Smooth muscle cell (in vitro differentiated cells): Measurements from ENCODE around the gene TAAR9. TPM values are rescaled to one million over a fixed set of nuclear protein-coding genes. Genes with fewer than 3 reads are reported as not detected.

Experiments used
- DNase-seq: peaks from one replicate; lab custom pipeline; 2025; ENCODE audit not compliant: unreplicated experiment; lab: John Stamatoyannopoulos, UW
- H2AFZ ChIP-seq: fragments of 200-600 bp; sonication (generic); 2 replicates; pipeline ENCODE4 v1.6.0; 2016; ENCODE audit warnings: antibody characterized with exemption, low read depth, mild to moderate bottlenecking
- H3F3A ChIP-seq: fragments of 200-600 bp; sonication (generic); 2 replicates; pipeline ENCODE4 v1.6.0; 2017; ENCODE audit warnings: antibody characterized with exemption, low read depth
- H3K27ac ChIP-seq: fragments of 200-600 bp; sonication (generic); 2 replicates; pipeline ENCODE4 v1.5.1; 2016; ENCODE audit warnings: low read depth, mild to moderate bottlenecking
- H3K27me3 ChIP-seq: fragments of 200-600 bp; sonication (generic); 2 replicates; pipeline ENCODE4 v1.6.1; 2016; ENCODE audit warnings: low read depth, mild to moderate bottlenecking
- H3K36me3 ChIP-seq: fragments of 200-600 bp; sonication (generic); 2 replicates; pipeline ENCODE4 v1.5.1; 2016; ENCODE audit warnings: low read depth
- H3K4me1 ChIP-seq: fragments of 200-600 bp; sonication (generic); 2 replicates; pipeline ENCODE4 v1.5.1; 2016; ENCODE audit warnings: low read depth
- H3K4me2 ChIP-seq: fragments of 200-600 bp; sonication (generic); 2 replicates; pipeline ENCODE4 v1.6.0; 2016; ENCODE audit warnings: mild to moderate bottlenecking
- H3K4me3 ChIP-seq: fragments of 200-600 bp; sonication (generic); 2 replicates; pipeline ENCODE4 v1.5.1; 2016; ENCODE audit warnings: mild to moderate bottlenecking
- H3K79me2 ChIP-seq: fragments of 200-600 bp; sonication (generic); 2 replicates; pipeline ENCODE4 v1.6.0; 2016; ENCODE audit warnings: low read depth, mild to moderate bottlenecking
- H3K9ac ChIP-seq: fragments of 200-600 bp; sonication (generic); 2 replicates; pipeline ENCODE4 v1.6.0; 2016; ENCODE audit warnings: low read depth
- H3K9me3 ChIP-seq: fragments of 200-600 bp; sonication (generic); replicated peaks from 2 replicates; pipeline ENCODE4 v1.5.1; 2016; ENCODE audit warnings: low read depth
- H4K20me1 ChIP-seq: fragments of 200-600 bp; sonication (generic); 2 replicates; pipeline ENCODE4 v1.6.0; 2016; ENCODE audit warnings: low read depth
- CTCF ChIP-seq: fragments of 200-600 bp; sonication (generic); IDR thresholded peaks from 2 replicates; pipeline ENCODE4 v1.5.1; 2017; ENCODE audit warnings: borderline replicate concordance, mild to moderate bottlenecking, antibody characterized with exemption; ENCODE audit not compliant: insufficient read depth, poor library complexity, severe bottlenecking
- whole genome bisulfite sequencing: methylation state at CpG from one replicate; pipeline ENCODE4 v1.1.7; 2016; ENCODE audit warnings: low lambda C conversion rate; 5-methylcytosine and 5-hydroxymethylcytosine counted together
- polyA plus RNA-seq: library from polyadenylated mRNA; unstranded; fragments of >200 nt; fragmentation: Nextera tagmentation; extraction: Ambion mirVana; gene quantifications from 2 replicates; pipeline ENCODE4 v1.2.1, GENCODE V29; 2016
- total RNA-seq: library from RNA; depleted of rRNA; stranded (reverse); fragments of >200 nt; gene quantifications from 2 replicates; pipeline ENCODE4 v1.2.3, GENCODE V29; 2014

Gene TAAR9
- total RNA-seq (not detected in 2 replicates), polyA plus RNA-seq (not detected in 2 replicates)

- Histone ChIP-seq H3K27me3 (peaks cover 22% of the 10 kb centered on the region), H3F3A (no peaks in the 10 kb centered on the region), H3K4me3 (no peak within 1 kb of the TSS), H2AFZ (no peak within 1 kb of the TSS), H3K27ac (no peak within 1 kb of the TSS), H3K4me1 (no peaks in the 10 kb centered on the region), H3K4me2 (no peak within 1 kb of the TSS), H4K20me1 (no peaks in the 10 kb centered on the region), H3K79me2 (no peaks in the 10 kb centered on the region), H3K9ac (no peak within 1 kb of the TSS), H3K36me3 (no peaks in the 10 kb centered on the region), H3K9me3 (no peaks in the 10 kb centered on the region)
- no peak for TF ChIP-seq CTCF
- DNase-seq: no peak
- 84% methylated on average over 4 of the region's 4 CpGs for WGBS
Observed at GRCh38 chr6:132537977-132538376, at the start of gene TAAR9. Gene TAAR9, plus strand, starts transcription at chr6:132538277. Its CDS starts 13 bp downstream, at chr6:132538290.

GRCh38 chr6:132489376-132489775, 48.7 kb upstream of the TAAR9 start:
- no peaks in the 10 kb centered on the region for H3K9me3 ChIP-seq
- peaks cover 20% of the 10 kb centered on the region for H3K79me2 ChIP-seq
- DNase-seq: no peak
- WGBS: 95% methylated on average over 4 of the region's 4 CpGs
- H3K27ac ChIP-seq: no peak overlapping the region
- H4K20me1 ChIP-seq: peaks cover 72% of the 10 kb centered on the region
- no peak overlapping the region for H2AFZ ChIP-seq
- no peak overlapping the region for H3K9ac ChIP-seq
- H3K27me3 ChIP-seq: no peaks in the 10 kb centered on the region
- peaks cover 6% of the 10 kb centered on the region for H3K36me3 ChIP-seq
- no peaks in the 10 kb centered on the region for H3K4me1 ChIP-seq
- no peaks in the 10 kb centered on the region for H3F3A ChIP-seq
- no peak overlapping the region for H3K4me2 ChIP-seq
- H3K4me3 ChIP-seq: no peak overlapping the region
- TF ChIP-seq CTCF: no peak

- Histone ChIP-seq H3K4me2 (no peak overlapping the region), H3K9me3 (no peaks in the 10 kb centered on the region), H3K9ac (no peak overlapping the region), H3K79me2 (peaks cover 27% of the 10 kb centered on the region), H3K4me1 (no peaks in the 10 kb centered on the region), H3K27me3 (no peaks in the 10 kb centered on the region), H3K27ac (no peak overlapping the region), H2AFZ (no peak overlapping the region), H3K36me3 (peaks cover 6% of the 10 kb centered on the region), H3K4me3 (no peak overlapping the region), H3F3A (no peaks in the 10 kb centered on the region), H4K20me1 (peaks cover 72% of the 10 kb centered on the region)
- no peak for DNase-seq
- WGBS: 90% methylated on average over 6 of the region's 6 CpGs
- no peak for TF ChIP-seq CTCF
Observed at GRCh38 chr6:132490024-132490423, 48.1 kb upstream of the TAAR9 start.

- TF ChIP-seq CTCF: no peak
- Histone ChIP-seq H3K27me3 (no peaks in the 10 kb centered on the region), H3F3A (no peaks in the 10 kb centered on the region), H3K9me3 (no peaks in the 10 kb centered on the region), H3K4me3 (no peak overlapping the region), H3K4me1 (no peaks in the 10 kb centered on the region), H3K9ac (no peak overlapping the region), H4K20me1 (peaks cover 72% of the 10 kb centered on the region), H2AFZ (no peak overlapping the region), H3K27ac (no peak overlapping the region), H3K36me3 (peaks cover 6% of the 10 kb centered on the region), H3K4me2 (no peak overlapping the region), H3K79me2 (peaks cover 33% of the 10 kb centered on the region)
- DNase-seq: no peak
- whole genome bisulfite sequencing: 94% methylated on average over 10 of the region's 10 CpGs
Observed at GRCh38 chr6:132490478-132491204, 47.4 kb upstream of the TAAR9 start.
